Ishikawa (cell line): ENCODE results near the gene LPP.

ENCODE experiments used
- CREB1 ChIP-seq: IDR thresholded peaks from 2 replicates; pipeline ENCODE4 v1.6.1; 2012; ENCODE audit warnings: low read depth
- EGR1 ChIP-seq: IDR thresholded peaks from 2 replicates; pipeline ENCODE4 v1.6.1; 2012
- EP300 ChIP-seq: IDR thresholded peaks from 2 replicates; pipeline ENCODE4 v1.6.1; 2012; ENCODE audit warnings: borderline replicate concordance
- RAD21 ChIP-seq: IDR thresholded peaks from 2 replicates; pipeline ENCODE4 v1.6.1; 2012; ENCODE audit warnings: low read depth
- TAF1 ChIP-seq: IDR thresholded peaks from 2 replicates; pipeline ENCODE4 v1.6.1; 2012; ENCODE audit warnings: low read depth, mild to moderate bottlenecking
- TCF12 ChIP-seq: IDR thresholded peaks from 2 replicates; pipeline ENCODE4 v1.6.1; 2012; ENCODE audit warnings: low read depth

DNA sequence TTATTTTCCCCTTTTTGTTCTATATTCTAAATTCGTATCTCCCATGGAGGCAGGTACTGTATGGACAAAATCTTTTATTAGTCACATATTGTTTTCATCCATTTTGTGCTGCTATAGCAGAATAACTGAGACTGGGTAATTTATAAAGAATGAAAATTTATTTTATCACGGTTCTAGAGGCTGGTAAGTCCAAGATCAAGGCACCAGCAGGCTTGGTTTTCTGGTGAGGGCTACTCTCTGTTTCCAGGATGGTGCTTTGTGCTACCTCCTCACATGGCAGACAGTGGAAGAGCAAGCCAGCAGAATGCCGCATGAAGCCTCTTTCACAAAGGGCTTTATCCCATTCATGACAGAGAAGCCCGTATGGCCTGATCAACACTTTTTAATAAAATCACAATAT, 595.9 kb downstream of the LPP start:
- TF ChIP-seq EGR1 (no peak), TCF12 (no peak), RAD21 (no peak), CREB1 (no peak), TAF1 (no peak), EP300 (no peak)
